ENCODE data around the gene LRRC3C.
"Not testable (repeated sequence)": the region's sequence is repeated elsewhere in the genome, so short reads cannot be mapped to it uniquely, and the experiment has no call there.

The LRRC3C gene

GRCh38 chr17:39946551-39947330 lies 19.2 kb downstream of the LRRC3C start:
- DNase-seq (ENCODE audit: low read depth in 1 of 2, low spot score in 1 of 2): no peak

DNA sequence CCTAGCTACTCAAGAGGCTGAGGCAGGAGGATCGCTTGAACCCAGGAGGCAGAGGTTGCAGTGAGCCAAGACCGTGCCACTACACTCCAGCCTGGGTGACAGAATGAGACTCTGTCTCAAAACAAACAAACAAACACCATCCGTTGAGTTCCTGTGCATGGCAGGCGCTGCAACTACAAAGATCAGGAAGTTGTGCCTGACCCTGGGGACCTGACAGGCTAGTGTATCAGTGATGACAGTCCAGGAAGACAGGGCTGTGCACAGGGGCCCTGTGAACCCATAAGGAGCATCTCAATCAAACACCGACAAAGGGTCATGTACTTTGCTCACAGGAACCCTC lies 20.9 kb downstream of the LRRC3C start:
- not testable (repeated sequence) for DNase-seq (ENCODE audit: low read depth in 1 of 2, low spot score in 1 of 2)

DNA sequence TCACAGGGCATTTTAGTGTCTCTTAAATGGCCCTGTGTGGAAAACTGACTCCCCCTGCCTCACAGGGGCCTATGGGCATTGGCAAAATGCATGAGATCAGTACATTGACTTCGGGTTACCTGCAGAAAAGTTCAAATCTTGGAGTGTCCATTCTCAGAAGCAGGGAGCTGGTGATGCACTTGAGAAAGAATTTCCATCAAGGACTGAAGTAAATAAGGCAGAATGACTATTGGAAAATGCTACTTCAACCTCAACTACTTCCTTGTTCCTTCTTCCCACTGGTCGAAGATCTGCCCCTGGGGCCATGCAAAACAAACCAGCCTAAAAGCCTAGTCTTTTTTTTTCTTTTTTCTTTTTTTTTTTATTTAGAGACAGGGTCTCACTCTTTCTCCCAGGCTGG lies 21.5 kb downstream of the LRRC3C start:
- no peak for DNase-seq (ENCODE audit: low read depth in 1 of 2, low spot score in 1 of 2)

GRCh38 chr17:39950871-39951348 lies 23.4 kb downstream of the LRRC3C start:
- DNase-seq (ENCODE audit: low read depth in 1 of 2, low spot score in 1 of 2): no peak

GRCh38 chr17:39951924-39952679 lies 24.6 kb downstream of the LRRC3C start:
- DNase-seq (ENCODE audit: low read depth in 1 of 2, low spot score in 1 of 2): no peak

GRCh38 chr17:39952680-39953470 lies 25.3 kb downstream of the LRRC3C start:
- peak; percentile 80 for DNase-seq (ENCODE audit: low read depth in 1 of 2, low spot score in 1 of 2)

- no peak for DNase-seq (ENCODE audit: low read depth in 1 of 2, low spot score in 1 of 2)
Measured at GRCh38 chr17:39953471-39953888, 25.9 kb downstream of the LRRC3C start.

DNA sequence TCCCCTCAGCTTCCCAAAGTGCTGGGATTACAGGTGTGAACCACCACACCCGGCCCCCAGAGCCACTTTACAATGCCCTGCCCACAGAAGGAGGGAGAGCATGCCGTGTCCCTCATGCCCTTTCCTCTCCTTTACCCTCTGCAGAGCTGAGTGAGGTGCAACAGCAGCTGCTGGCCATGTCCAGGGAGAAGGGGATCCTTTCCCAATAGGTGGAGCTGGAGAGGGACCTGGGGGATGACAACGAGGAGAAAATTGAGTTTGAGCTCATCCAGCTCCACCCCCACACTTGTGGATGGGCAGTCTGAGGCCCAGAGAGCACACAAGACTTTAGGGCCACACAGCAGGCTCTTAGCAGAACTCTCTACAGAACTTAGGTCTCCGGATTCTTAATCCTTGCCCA lies 27.3 kb downstream of the LRRC3C start:
- DNase-seq (ENCODE audit: low read depth in 1 of 2, low spot score in 1 of 2): no peak

DNA sequence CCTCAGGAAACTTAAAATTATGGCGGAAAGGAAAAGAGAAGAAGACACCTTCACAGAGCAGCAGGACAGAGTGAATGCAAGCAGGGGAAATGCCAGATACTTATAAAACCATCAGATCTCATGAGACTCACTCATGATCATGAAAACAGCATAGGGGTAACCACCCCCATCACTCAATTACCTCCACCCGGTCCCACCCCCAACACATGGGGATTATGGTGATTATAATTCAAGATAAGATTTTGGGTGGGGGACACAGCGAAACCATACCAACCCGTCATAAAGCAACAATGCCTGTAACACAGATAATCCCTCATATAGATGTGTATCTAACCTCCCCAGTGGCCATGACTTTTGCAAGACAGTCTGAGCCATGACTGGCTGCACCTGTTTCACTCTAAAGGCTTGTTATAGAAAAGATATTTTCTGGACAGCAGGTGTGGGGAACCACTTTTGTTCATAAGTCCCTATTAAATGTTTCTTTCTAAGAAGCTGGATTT lies 28.2 kb downstream of the LRRC3C start:
- no peak for DNase-seq (ENCODE audit: low read depth in 1 of 2, low spot score in 1 of 2)

GRCh38 chr17:39960524-39961041 lies 33.1 kb downstream of the LRRC3C start:
- no peak for DNase-seq (ENCODE audit: low read depth in 1 of 2, low spot score in 1 of 2)

GRCh38 chr17:39962642-39963220 lies 35.2 kb downstream of the LRRC3C start, which contains the start of gene GSDMA:
Gene GSDMA, plus strand, starts transcription at chr17:39963004. Its CDS starts 2,684 bp downstream, at chr17:39965688.
- DNase-seq (ENCODE audit: low read depth in 1 of 2, low spot score in 1 of 2): no peak

DNA sequence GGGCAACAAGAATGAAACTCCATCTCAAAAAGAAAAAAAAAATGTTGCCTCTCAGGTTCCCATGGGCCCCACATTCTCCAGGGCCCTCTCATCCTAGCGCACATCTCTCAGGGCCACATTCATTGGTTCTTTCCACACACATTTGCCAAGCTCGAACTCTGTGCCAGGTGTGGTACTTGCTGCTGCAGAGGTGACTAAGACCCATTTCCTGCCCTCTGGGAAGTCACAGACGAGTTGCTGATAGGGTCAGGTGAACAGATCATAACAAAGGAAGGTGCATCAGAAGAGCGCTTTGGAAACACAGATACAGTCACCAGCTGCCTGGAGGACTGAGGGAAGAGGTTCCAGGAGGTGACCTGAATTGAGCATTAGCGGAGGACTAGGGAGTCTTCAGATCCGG lies 36.3 kb downstream of the LRRC3C start:
- no peak for DNase-seq (ENCODE audit: low read depth in 1 of 2, low spot score in 1 of 2)

DNA sequence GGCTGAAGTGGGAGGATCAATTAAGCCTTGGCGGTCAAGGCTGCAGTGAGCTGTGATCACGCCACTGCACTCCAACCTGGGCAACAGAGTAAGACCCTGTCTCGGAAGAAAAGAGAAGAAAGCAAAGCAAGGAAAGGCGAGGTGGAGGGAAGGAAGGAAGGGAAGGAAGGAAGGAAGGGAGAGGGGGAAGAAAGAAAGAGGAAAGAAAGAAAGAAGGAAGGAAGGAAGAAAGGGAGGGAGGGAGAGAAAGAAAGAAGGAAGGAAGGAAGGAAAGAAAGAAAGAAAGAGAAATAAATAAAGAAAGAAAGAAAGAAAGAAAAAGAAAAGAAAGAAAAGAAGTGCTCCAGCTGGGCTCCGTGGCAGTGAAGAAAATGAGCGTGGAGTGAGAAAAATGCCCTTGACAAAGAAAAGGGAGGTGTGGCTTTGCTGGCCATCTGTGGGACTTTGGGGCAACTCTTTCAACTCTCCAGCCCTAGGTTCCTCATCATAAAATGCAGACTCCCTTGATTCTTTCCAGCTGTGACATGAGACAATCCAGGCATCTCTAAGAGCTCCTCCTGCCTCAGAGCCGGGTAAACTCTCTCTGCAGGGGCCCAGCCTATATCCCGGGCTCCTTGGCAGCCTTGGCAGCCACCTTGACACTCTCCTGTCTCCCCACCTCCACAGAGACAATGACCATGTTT lies 37.6 kb downstream of the LRRC3C start:
- no peak for DNase-seq (ENCODE audit: low read depth in 1 of 2, low spot score in 1 of 2)

GRCh38 chr17:39966771-39967170 lies 39.2 kb downstream of the LRRC3C start:
- DNase-seq (ENCODE audit: low read depth in 1 of 2, low spot score in 1 of 2): no peak

GRCh38 chr17:39968761-39969160 lies 41.2 kb downstream of the LRRC3C start:
- DNase-seq (ENCODE audit: low read depth in 1 of 2, low spot score in 1 of 2): no peak

DNA sequence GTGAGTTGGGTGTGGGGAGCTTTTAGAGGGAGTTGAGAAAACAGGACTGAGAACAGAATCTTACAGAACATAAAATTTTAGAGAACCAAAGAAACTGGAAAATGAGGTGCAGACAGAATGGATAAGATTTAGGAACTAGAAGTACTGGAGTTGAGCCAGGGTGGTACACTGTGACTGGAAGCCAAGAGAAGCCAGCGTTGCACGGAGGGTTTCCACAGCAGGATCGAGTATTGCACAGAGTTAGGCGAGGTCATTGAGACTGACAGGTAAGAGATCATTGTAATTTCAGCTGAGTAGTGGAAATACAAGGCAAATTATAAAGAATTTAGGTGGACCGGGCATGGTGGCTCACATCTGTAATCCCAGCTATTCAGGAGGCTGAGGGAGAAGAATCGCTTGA lies 41.8 kb downstream of the LRRC3C start:
- no peak for DNase-seq (ENCODE audit: low read depth in 1 of 2, low spot score in 1 of 2)

- DNase-seq (ENCODE audit: low read depth in 1 of 2, low spot score in 1 of 2): no peak
Measured at GRCh38 chr17:39970157-39970692, 42.7 kb downstream of the LRRC3C start.

- no peak for DNase-seq (ENCODE audit: low read depth in 1 of 2, low spot score in 1 of 2)
Measured at GRCh38 chr17:39971076-39971603, 43.6 kb downstream of the LRRC3C start.

DNA sequence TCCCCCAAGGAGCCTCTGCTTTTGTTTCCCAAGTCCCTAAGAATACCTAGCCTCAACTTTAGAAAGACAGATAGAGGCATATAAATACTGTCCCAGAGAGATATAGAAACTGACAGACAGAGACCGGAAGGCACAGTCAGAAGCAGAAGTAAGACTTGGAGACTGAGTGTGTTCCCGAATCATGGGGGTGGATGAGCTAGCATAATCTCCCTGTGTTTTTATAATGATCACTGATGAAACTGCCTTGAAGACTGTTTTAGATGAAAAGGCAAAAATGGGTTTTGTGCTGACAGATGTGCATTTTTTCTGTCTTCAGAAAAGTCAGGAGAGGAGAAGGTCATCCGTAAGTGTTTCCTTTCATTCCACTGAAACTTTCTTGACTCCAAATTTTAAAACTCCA lies 44.7 kb downstream of the LRRC3C start:
- no peak for DNase-seq (ENCODE audit: low read depth in 1 of 2, low spot score in 1 of 2)

GRCh38 chr17:39973496-39973895 lies 46.0 kb downstream of the LRRC3C start:
- DNase-seq (ENCODE audit: low read depth in 1 of 2, low spot score in 1 of 2): no peak

All from activated CD4-positive, alpha-beta T cell treated with anti-CD3 and anti-CD28 coated beads, Interleukin-2, amount 50 U/mL, for 24 hours (primary cell).